AG04449 (cell line): ENCODE results near the gene OTUB1.

Experiments used
- CTCF ChIA-PET: fragments of 350-600 bp; formaldehyde crosslinking; extraction: SDS; loops from one replicate; lab custom pipeline; 2021; ENCODE audit warnings: antibody characterized with exemption; lab: Yijun Ruan, JAX
- POLR2A ChIA-PET: fragments of 400-600, 350-600 bp; formaldehyde crosslinking; extraction: SDS; loops from one replicate; lab custom pipeline; 2020; ENCODE audit warnings: antibody characterized with exemption, inconsistent platforms; lab: Yijun Ruan, JAX
- DNase-seq: peaks from one replicate; pipeline ENCODE4 v3.0.0-alpha.2; 2010; ENCODE audit warnings: low read depth, low spot score
- H3K4me3 ChIP-seq: 2 replicates; pipeline ENCODE4 v1.5.1; 2011; ENCODE audit warnings: low read depth, mild to moderate bottlenecking, control low read depth, low read length
- TF ChIP-seq, protein P1 (sequence below): IDR thresholded peaks from one replicate; pipeline ENCODE4 v1.5.1; 2011; ENCODE audit warnings: mild to moderate bottlenecking, moderate library complexity, low read length, control low read depth, inconsistent platforms; ENCODE audit not compliant: insufficient read depth; ENCODE audit errors: missing control alignments

The OTUB1 gene

DNA sequence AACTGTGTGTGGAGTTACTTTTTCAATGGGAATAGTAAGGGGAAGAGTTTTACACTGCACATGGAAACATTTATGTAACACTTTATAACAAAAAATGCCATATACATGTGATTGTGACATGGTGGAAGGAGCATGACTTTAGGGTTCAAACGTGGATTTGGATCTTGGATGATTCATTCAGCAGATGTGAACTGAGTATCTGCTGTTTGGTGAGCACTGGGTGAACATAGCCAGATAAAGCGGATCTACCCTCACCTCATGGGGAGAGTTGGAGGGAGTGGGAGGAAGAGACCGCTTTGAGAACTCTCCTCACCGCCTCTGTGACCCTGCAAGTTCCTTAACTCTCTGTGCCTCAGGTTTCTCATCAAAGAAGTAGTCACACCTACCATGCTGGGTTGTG, 44.3 kb upstream of the OTUB1 start:
- ChIA-PET CTCF (interaction anchor here (1.2 to 12.8 kb wide), 3 partner anchors 10 to 206 kb away, joined by 4 to 639 read pairs (median 13); partner anchors contain the start of gene MARK2), POLR2A (no interaction called here)
- TF ChIP-seq, protein P1, sequence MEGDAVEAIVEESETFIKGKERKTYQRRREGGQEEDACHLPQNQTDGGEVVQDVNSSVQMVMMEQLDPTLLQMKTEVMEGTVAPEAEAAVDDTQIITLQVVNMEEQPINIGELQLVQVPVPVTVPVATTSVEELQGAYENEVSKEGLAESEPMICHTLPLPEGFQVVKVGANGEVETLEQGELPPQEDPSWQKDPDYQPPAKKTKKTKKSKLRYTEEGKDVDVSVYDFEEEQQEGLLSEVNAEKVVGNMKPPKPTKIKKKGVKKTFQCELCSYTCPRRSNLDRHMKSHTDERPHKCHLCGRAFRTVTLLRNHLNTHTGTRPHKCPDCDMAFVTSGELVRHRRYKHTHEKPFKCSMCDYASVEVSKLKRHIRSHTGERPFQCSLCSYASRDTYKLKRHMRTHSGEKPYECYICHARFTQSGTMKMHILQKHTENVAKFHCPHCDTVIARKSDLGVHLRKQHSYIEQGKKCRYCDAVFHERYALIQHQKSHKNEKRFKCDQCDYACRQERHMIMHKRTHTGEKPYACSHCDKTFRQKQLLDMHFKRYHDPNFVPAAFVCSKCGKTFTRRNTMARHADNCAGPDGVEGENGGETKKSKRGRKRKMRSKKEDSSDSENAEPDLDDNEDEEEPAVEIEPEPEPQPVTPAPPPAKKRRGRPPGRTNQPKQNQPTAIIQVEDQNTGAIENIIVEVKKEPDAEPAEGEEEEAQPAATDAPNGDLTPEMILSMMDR, result no peak
- no peak overlapping the region for H3K4me3 ChIP-seq
- DNase-seq, result no peak

DNA sequence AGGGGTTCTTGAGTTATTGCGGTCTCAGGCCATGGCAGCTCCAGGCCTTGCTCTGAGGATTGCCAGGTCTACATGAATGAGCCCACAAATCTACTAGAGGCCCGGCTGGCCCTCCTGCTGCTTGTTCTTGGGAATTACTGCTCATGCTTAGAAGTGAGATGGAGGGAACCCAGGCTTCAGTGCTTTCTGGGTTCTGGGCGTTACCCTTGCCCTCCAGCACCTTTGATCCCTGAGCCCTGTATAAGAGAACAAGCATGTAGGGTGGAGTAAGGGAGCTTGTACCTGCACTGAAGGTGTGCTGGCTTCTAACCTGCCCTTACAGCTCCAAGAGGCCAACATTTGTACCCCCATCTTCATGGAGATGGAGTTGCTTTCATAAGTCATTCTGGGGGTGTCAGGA, 43.4 kb upstream of the OTUB1 start:
- no peak for DNase-seq
- H3K4me3 ChIP-seq, result no peak overlapping the region
- CTCF ChIA-PET, result interaction anchor here (0.6 to 12.8 kb wide), 7 partner anchors 9 to 205 kb away, joined by 3 to 639 read pairs (median 4); partner anchors contain the start of gene MARK2
- TF ChIP-seq, protein P1, result no peak
- POLR2A ChIA-PET, result no interaction called here

DNA sequence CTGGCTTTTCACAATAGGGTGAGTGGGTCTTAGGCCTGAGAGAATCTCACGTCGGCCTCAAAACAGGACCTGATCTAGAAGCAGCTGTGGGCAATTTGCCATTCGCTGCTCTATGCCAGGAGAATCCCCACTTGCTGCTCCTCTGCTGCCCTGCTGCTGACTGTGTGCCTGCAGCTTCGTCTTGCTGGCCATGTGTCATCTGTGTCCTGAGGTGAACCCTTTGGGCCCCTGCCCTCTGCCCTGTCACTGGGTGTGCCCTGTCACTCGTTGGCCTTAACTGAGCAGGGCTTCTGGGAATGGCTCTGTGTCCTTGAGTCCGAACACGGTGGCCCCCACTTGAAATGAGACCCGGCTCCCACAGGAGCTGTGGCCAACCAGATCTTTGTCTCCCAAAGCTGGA, 41.3 kb upstream of the OTUB1 start:
- no peak overlapping the region for H3K4me3 ChIP-seq
- DNase-seq, result no peak
- TF ChIP-seq, protein P1, result no peak
- ChIA-PET CTCF (interaction anchor here (0.8 to 12.8 kb wide), 29 partner anchors 10 to 272 kb away, joined by 3 to 639 read pairs (median 5); partner anchors contain the start of genes MARK2 and ZFTA), POLR2A (no interaction called here)

DNA sequence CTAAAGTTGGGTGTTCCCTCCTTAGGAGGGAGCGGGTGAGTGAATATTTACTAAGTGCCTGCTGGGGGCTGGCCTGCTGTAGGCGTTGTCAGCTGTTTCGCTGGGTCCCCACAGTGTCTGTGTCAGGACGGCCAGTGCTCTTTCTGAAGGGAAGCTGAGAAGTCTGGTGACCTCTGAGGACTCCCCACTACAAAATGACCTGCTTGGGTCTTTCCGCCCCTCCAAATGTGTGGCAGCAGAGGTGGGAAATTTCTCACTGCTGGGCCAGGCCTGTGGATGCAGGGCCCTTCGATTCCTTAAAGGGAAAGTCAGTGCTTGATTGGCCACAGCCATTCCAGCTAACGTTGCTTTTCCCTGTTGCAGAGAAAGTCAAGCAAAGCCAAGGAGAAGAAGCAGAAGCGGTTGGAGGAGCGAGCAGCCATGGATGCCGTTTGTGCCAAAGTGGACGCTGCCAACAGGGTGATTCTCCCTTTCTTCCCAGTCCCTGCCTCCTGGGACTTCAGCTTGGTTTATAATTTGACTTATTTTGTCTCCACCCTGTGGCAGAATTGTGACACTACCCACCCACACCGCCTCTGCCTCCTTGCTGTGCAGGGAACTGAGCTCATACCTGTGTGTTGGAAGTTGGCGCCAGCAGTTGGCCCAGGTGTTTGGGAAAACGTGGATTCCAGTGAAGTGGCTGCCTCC, 40.6 kb upstream of the OTUB1 start:
- DNase-seq, result peak; percentile 24
- CTCF ChIA-PET, result interaction anchor here (0.7 to 12.8 kb wide), 45 partner anchors 9 to 272 kb away, joined by 3 to 639 read pairs (median 5); partner anchors contain the start of genes MARK2, RCOR2 and ZFTA
- H3K4me3 ChIP-seq, result no peak overlapping the region
- POLR2A ChIA-PET, result interaction anchor here (1.1 kb wide), 1 partner anchor 177 kb away, joined by 3 read pairs; no protein-coding TSS in a partner anchor
- TF ChIP-seq, protein P1, result peak; percentile 70

DNA sequence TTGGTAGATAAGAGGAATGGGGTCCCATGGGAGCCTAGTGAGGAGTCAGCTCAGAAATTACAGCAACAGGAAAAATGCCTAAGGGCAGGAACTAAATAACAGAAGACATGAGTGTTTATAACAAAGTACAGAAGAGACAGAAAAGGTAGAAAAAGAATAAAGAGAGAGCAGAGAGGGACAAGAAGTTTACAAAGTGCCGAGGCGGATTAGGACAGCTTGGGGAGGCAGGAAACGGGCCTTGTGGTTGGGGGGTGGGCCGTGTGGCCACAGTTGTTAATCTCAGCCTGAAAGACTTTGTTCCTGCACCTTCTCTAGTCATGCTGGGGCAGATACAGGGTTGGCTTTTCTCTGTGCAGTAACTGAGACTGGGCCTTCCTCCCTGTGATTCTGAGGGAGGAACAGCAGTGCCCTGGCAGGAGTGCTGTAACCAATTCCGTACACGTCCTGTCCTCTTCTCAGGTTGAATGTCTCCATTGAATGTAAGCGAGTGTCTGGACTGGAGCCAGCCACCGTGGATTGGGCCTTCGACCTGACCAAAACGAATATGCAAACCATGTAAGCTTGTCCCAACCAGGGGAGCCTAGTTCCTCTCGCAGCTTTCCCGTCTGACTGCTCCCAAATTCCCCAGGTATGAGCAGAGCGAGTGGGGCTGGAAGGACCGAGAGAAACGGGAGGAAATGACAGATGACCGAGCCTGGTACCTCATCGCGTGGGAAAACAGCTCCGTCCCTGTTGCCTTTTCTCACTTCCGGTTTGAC, 34.3 kb upstream of the OTUB1 start:
- ChIA-PET CTCF (interaction anchor here (0.8 to 12.8 kb wide), 4 partner anchors 9 to 200 kb away, joined by 3 to 639 read pairs (median 9); partner anchors contain the start of gene MARK2), POLR2A (no interaction called here)
- H3K4me3 ChIP-seq, result no peak overlapping the region
- TF ChIP-seq, protein P1, result no peak
- DNase-seq, result no peak
